SK-N-SH (cell line): ENCODE results near the gene SNX10. TPM values are rescaled to one million over a fixed set of nuclear protein-coding genes. Genes with fewer than 3 reads are reported as not detected.

Experiments
- CTCF ChIA-PET: fragments of 300-600, 350-600 bp; formaldehyde crosslinking; extraction: SDS; loops from one replicate; lab custom pipeline; 2021; lab: Yijun Ruan, JAX
- POLR2A ChIA-PET: fragments of 350-600 bp; sonication (Branson Sonifier 250); formaldehyde crosslinking; extraction: SDS; loops from one replicate; lab custom pipeline; 2020; ENCODE audit warnings: antibody characterized with exemption, inconsistent platforms; lab: Yijun Ruan, JAX
- DNase-seq: peaks from one replicate; pipeline ENCODE4 v3.0.0; 2012
- H2AFZ ChIP-seq: fragments of 200-600 bp; sonication (generic); 2 replicates; pipeline ENCODE4 v1.8.1; 2016; ENCODE audit warnings: antibody characterized with exemption, mild to moderate bottlenecking, low read depth
- H3F3A ChIP-seq: fragments of 200-600 bp; sonication (generic); replicated peaks from 2 replicates; pipeline ENCODE3; 2016; ENCODE audit warnings: antibody characterized with exemption, mild to moderate bottlenecking; ENCODE audit not compliant: insufficient read depth
- H3K27ac ChIP-seq, 2 experiments: fragments of 200-500 bp in 1 of 2; fragments of 200-600 bp in 1 of 2; sonication (Bioruptor generic) in 1 of 2; sonication (generic), shearing (Covaris generic) in 1 of 2; 2 replicates each; pipeline versions ENCODE4 v1.5.1 to v1.6.1; 2014 to 2016; ENCODE audit warnings: low read depth in 2 of 2, inconsistent platforms in 1 of 2, low read length in 1 of 2, mild to moderate bottlenecking in 1 of 2, mixed read lengths in 1 of 2
- H3K27me3 ChIP-seq: fragments of 200-600 bp; sonication (generic), shearing (Covaris generic); 2 replicates; pipeline ENCODE4 v1.6.1; 2016; ENCODE audit warnings: mixed run types; ENCODE audit not compliant: insufficient read depth
- H3K36me3 ChIP-seq, 2 experiments: fragments of 200-500 bp in 1 of 2; fragments of 200-600 bp in 1 of 2; sonication (Bioruptor generic) in 1 of 2; sonication (generic) in 1 of 2; replicated peaks in 1 of 2; 2 replicates each; pipeline versions ENCODE3 to v1.5.1; 2014 to 2016; ENCODE audit warnings: low read length in 1 of 2, mild to moderate bottlenecking in 1 of 2; ENCODE audit not compliant: insufficient read depth in 2 of 2, control insufficient read depth in 1 of 2
- H3K4me1 ChIP-seq, 2 experiments: fragments of 200-500 bp in 1 of 2; fragments of 200-600 bp in 1 of 2; sonication (Bioruptor generic) in 1 of 2; sonication (generic), shearing (Covaris generic) in 1 of 2; 2 replicates each; pipeline versions ENCODE4 v1.5.1 to v1.6.1; 2014 to 2016; ENCODE audit warnings: low read depth in 1 of 2, low read length in 1 of 2, mixed run types in 1 of 2; ENCODE audit not compliant: insufficient read depth in 2 of 2, control insufficient read depth in 1 of 2
- H3K4me2 ChIP-seq: fragments of 200-600 bp; sonication (generic), shearing (Covaris generic); 2 replicates; pipeline ENCODE4 v1.6.1; 2017; ENCODE audit warnings: mixed run types
- H3K4me3 ChIP-seq, 2 experiments: fragments of 200-500 bp in 1 of 2; fragments of 200-600 bp in 1 of 2; sonication (Bioruptor generic) in 1 of 2; sonication (generic), shearing (Covaris generic) in 1 of 2; 2 replicates each; pipeline versions ENCODE4 v1.5.1 to v1.8.1; 2014 to 2016; ENCODE audit warnings: low read depth in 2 of 2, inconsistent platforms in 1 of 2, low read length in 1 of 2, mild to moderate bottlenecking in 1 of 2, mixed read lengths in 1 of 2, moderate library complexity in 1 of 2
- H3K79me2 ChIP-seq: fragments of 200-600 bp; sonication (generic); 2 replicates; pipeline ENCODE4 v1.8.1; 2017; ENCODE audit warnings: mild to moderate bottlenecking; ENCODE audit not compliant: insufficient read depth
- H3K9ac ChIP-seq: fragments of 200-600 bp; sonication (generic); 2 replicates; pipeline ENCODE4 v1.6.1; 2017; ENCODE audit warnings: mixed run types
- H3K9me2 ChIP-seq: fragments of 200-600 bp; sonication (generic); 2 replicates; pipeline ENCODE4 v1.6.1; 2017; ENCODE audit warnings: mixed run types
- H3K9me3 ChIP-seq: fragments of 200-600 bp; sonication (generic); 2 replicates; pipeline ENCODE4 v1.6.1; 2017; ENCODE audit warnings: mixed run types, mild to moderate bottlenecking, moderate library complexity
- H4K20me1 ChIP-seq: fragments of 200-600 bp; sonication (generic); 2 replicates; pipeline ENCODE4 v1.6.1; 2017; ENCODE audit warnings: mild to moderate bottlenecking, mixed run types; ENCODE audit not compliant: insufficient read depth
- CHD2 ChIP-seq: fragments of 150-350 bp; IDR thresholded peaks from 2 replicates; pipeline ENCODE4 v1.6.1; 2018; ENCODE audit warnings: low read length; ENCODE audit not compliant: partially characterized antibody
- FOSL2 ChIP-seq: IDR thresholded peaks from 2 replicates; pipeline ENCODE4 v1.4.0; 2012; ENCODE audit warnings: low read depth, mild to moderate bottlenecking, moderate library complexity, borderline replicate concordance
- FOXJ3 ChIP-seq: sonication (generic); formaldehyde crosslinking; IDR thresholded peaks from 2 replicates; pipeline ENCODE4 v1.5.1; 2020; ENCODE audit warnings: mild to moderate bottlenecking, missing genetic modification reagents
- FOXM1 ChIP-seq: IDR thresholded peaks from 2 replicates; pipeline ENCODE4 v1.4.0; 2012; ENCODE audit warnings: low read depth, mild to moderate bottlenecking
- GATA2 ChIP-seq: sonication (generic); formaldehyde crosslinking; IDR thresholded peaks from 2 replicates; pipeline ENCODE4 v1.5.0; 2020; ENCODE audit warnings: mild to moderate bottlenecking, missing genetic modification reagents
- IRF3 ChIP-seq: fragments of 150-350 bp; IDR thresholded peaks from 2 replicates; pipeline ENCODE4 v1.6.1; 2016; ENCODE audit warnings: mild to moderate bottlenecking, low read depth, low read length
- RAD21 ChIP-seq: IDR thresholded peaks from 2 replicates; pipeline ENCODE4 v1.6.1; 2012; ENCODE audit warnings: mild to moderate bottlenecking, low read length
- RXRA ChIP-seq: IDR thresholded peaks from 2 replicates; pipeline ENCODE4 v1.4.0; 2012; ENCODE audit warnings: low read depth, mild to moderate bottlenecking, borderline replicate concordance
- SIN3A ChIP-seq: IDR thresholded peaks from 2 replicates; pipeline ENCODE4 v1.6.1; 2012; ENCODE audit warnings: low read depth, mild to moderate bottlenecking, low read length, moderate library complexity, borderline replicate concordance
- SMC3 ChIP-seq: IDR thresholded peaks from 2 replicates; pipeline ENCODE4 v1.6.1; 2012; ENCODE audit warnings: low read depth, low read length, improper control_type of control experiment
- TCF12 ChIP-seq: IDR thresholded peaks from 2 replicates; pipeline ENCODE4 v1.4.0; 2012
- TEAD4 ChIP-seq: IDR thresholded peaks from 2 replicates; pipeline ENCODE4 v1.4.0; 2012; ENCODE audit warnings: mild to moderate bottlenecking, borderline replicate concordance; ENCODE audit not compliant: insufficient read depth
- USF1 ChIP-seq: IDR thresholded peaks from 2 replicates; pipeline ENCODE4 v1.4.0; 2012; ENCODE audit warnings: low read depth, borderline replicate concordance
- YY1 ChIP-seq: IDR thresholded peaks from 2 replicates; pipeline ENCODE4 v1.4.0; 2012; ENCODE audit warnings: low read depth, mild to moderate bottlenecking
- WGBS: methylation state at CpG from one replicate; pipeline ENCODE4 v1.1.6; 2017; ENCODE audit warnings: low lambda C conversion rate; 5-methylcytosine and 5-hydroxymethylcytosine counted together
- polyA plus RNA-seq, 3 experiments: library from polyadenylated mRNA; depleted of rRNA; stranded (reverse); fragments of >200 nt; gene quantifications; 2 replicates each; pipeline ENCODE4 v1.2.3, GENCODE V29; 2012
- TF ChIP-seq, protein P1 (sequence below): fragments of 150-350 bp; IDR thresholded peaks from 2 replicates; pipeline ENCODE4 v1.6.1; 2017; ENCODE audit warnings: antibody characterized with exemption, low read length, low read depth, borderline replicate concordance
- TF ChIP-seq, protein P2 (sequence below): fragments of 200-600 bp; sonication (generic); IDR thresholded peaks from 2 replicates; pipeline ENCODE4 v1.6.1; 2017; ENCODE audit warnings: antibody characterized with exemption, mild to moderate bottlenecking, moderate library complexity
- TF ChIP-seq, protein P3 (sequence below): IDR thresholded peaks from 2 replicates; pipeline ENCODE4 v1.4.0; 2012; ENCODE audit warnings: low read depth

SNX10 gene
- polyA plus RNA-seq, 1 of the 3 experiments (the other 2 are of a cell fraction) = 0.02 TPM

DNA sequence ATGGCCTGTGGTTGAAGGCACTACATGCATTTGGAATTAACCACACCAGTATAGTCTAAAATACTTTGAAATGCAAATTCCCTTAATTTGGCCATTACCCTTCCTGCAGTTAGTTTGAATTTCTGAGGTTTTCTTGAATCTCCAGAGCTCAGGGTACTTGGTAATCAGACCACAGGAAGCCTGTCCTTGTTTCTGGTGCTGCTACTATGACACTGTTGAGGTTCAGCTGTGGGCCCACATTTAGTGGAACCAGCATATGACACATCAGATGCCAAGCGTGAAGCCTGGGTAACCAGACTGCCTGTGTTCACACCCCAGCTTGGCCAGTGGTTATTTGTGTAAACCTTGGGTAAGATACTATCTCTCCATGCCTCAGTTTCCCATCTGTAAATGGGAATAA is 124.3 kb downstream of the SNX10 start:
- H3K36me3 ChIP-seq = no peaks in the 10 kb centered on the region

More for the DNA sequence above, 124.3 kb downstream of the SNX10 start:
- Histone ChIP-seq H2AFZ (no peak overlapping the region), H3K4me2 (no peak overlapping the region), H3K9me3 (no peaks in the 10 kb centered on the region), H3K79me2 (no peaks in the 10 kb centered on the region), H3F3A (no peaks in the 10 kb centered on the region), H3K27me3 (no peaks in the 10 kb centered on the region), H3K27ac (no peak overlapping the region), H3K4me1 (peaks cover 0 to 4% of the 10 kb centered on the region in 2 experiments; a peak in 1 of 4 replicates), H4K20me1 (no peaks in the 10 kb centered on the region), H3K9ac (no peak overlapping the region), H3K9me2 (no peaks in the 10 kb centered on the region), H3K4me3 (no peak overlapping the region)
- DNase-seq = no peak
- TF ChIP-seq GATA2 (CRISPR knock-in tag) (no peak), FOXM1 (no peak), YY1 (no peak), IRF3 (no peak), TEAD4 (no peak), USF1 (no peak), SIN3A (no peak), FOXJ3 (no peak), SMC3 (no peak), RAD21 (no peak), RXRA (no peak), CHD2 (no peak), FOSL2 (no peak), TCF12 (no peak)
- TF ChIP-seq, protein P1, sequence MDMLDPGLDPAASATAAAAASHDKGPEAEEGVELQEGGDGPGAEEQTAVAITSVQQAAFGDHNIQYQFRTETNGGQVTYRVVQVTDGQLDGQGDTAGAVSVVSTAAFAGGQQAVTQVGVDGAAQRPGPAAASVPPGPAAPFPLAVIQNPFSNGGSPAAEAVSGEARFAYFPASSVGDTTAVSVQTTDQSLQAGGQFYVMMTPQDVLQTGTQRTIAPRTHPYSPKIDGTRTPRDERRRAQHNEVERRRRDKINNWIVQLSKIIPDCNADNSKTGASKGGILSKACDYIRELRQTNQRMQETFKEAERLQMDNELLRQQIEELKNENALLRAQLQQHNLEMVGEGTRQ = no peak
- TF ChIP-seq, protein P2, sequence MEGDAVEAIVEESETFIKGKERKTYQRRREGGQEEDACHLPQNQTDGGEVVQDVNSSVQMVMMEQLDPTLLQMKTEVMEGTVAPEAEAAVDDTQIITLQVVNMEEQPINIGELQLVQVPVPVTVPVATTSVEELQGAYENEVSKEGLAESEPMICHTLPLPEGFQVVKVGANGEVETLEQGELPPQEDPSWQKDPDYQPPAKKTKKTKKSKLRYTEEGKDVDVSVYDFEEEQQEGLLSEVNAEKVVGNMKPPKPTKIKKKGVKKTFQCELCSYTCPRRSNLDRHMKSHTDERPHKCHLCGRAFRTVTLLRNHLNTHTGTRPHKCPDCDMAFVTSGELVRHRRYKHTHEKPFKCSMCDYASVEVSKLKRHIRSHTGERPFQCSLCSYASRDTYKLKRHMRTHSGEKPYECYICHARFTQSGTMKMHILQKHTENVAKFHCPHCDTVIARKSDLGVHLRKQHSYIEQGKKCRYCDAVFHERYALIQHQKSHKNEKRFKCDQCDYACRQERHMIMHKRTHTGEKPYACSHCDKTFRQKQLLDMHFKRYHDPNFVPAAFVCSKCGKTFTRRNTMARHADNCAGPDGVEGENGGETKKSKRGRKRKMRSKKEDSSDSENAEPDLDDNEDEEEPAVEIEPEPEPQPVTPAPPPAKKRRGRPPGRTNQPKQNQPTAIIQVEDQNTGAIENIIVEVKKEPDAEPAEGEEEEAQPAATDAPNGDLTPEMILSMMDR = no peak
- TF ChIP-seq, protein P3, sequence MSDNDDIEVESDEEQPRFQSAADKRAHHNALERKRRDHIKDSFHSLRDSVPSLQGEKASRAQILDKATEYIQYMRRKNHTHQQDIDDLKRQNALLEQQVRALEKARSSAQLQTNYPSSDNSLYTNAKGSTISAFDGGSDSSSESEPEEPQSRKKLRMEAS = no peak
- POLR2A ChIA-PET = no interaction called here
- CTCF ChIA-PET = interaction anchor here (0.6 to 1.1 kb wide), 2 partner anchors 230 to 251 kb away, joined by 3 read pairs; no protein-coding TSS in a partner anchor
- 63% methylated on average over 1 of the region's 1 CpG for WGBS
